ENCODE measurements around the gene WDTC1. TPM values are rescaled to one million over a fixed set of nuclear protein-coding genes. Genes with fewer than 3 reads are reported as not detected.

The WDTC1 gene
- total and polyA plus RNA-seq, 2 of the 8 experiments (the other 6 are each of a cell fraction or from before 2014, with no cell fraction given), result 7.5 to 18.7 TPM

DNA sequence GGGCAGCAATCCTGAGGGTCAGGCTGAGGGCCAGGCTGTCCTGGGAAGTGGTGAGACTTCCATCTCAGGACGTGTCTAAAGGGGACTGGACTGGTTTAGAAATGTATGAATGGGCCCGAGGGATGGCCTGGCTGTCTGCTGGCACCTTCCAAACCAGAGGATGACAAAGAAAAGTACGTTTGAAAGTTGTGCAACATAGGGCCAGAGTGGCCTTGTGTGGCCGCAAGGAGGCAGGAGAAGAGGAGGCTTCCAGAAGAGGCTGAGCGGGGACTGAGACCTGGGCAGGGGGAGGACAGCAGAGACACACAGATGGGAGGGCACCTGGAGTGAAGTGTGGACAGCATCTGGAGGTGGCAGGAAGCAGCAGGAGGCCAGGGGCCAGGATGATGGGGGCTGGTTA, 104.8 kb downstream of the WDTC1 start:
- FAIRE-seq (no peak), DNase-seq (ENCODE audit: low read depth in 1 of 2, low spot score in 2 of 2) (no peak)
- no peak overlapping the region for H3K4me2 ChIP-seq (ENCODE audit: insufficient read depth in 1 of 2, low read depth in 2 of 2, low read length in 2 of 2)
- peaks cover 0 to 2% (median 0%) of the 10 kb centered on the region in 4 experiments; a peak in 1 of 7 replicates for H3K27me3 ChIP-seq (replicated peaks in 1 of 4; ENCODE audit: control insufficient read depth in 3 of 4, extremely low read depth in 1 of 4, insufficient read depth in 3 of 4, low read length in 3 of 4)
- H3K4ac ChIP-seq (replicated peaks; ENCODE audit: insufficient read length, low read depth, low read length), result no peak overlapping the region
- no peak overlapping the region for H2BK120ac ChIP-seq (replicated peaks; ENCODE audit: low read depth, low read length)
- H3K9ac ChIP-seq (replicated peaks in 1 of 4; ENCODE audit: extremely low read depth in 1 of 4, low read depth in 3 of 4, low read length in 3 of 4), result no peak overlapping the region
- 75% methylated on average over 5 of the region's 5 CpGs; no CpG with 5 or more reads in 1 of the 2 experiments for WGBS, 2 experiments (ENCODE audit: extremely low coverage in 1 of 2, insufficient coverage in 1 of 2, insufficient read length in 1 of 2, insufficient replicate concordance in 2 of 2, low coverage in 1 of 2, low lambda C conversion rate in 2 of 2, missing lambda C conversion rate in 1 of 2)
- ChIA-PET POLR2A (ENCODE audit: partially characterized antibody) (interaction anchor here (0.6 to 4.8 kb wide), 6 partner anchors 11 to 48 kb away, joined by 3 to 50 read pairs (median 3); no protein-coding TSS in a partner anchor), CTCF (ENCODE audit: partially characterized antibody) (interaction anchor here (0.7 to 17.0 kb wide), 12 partner anchors 11 to 237 kb away, joined by 3 to 321 read pairs (median 4); no protein-coding TSS in a partner anchor)
- no peak overlapping the region for H4K91ac ChIP-seq (replicated peaks; ENCODE audit: insufficient read length, low read length)
- H3K9me3 ChIP-seq (ENCODE audit: insufficient read depth in 2 of 2, low read depth in 1 of 2, low read length in 1 of 2), result no peaks in the 10 kb centered on the region
- H3K4me1 ChIP-seq (replicated peaks in 1 of 4; ENCODE audit: control insufficient read depth in 3 of 4, insufficient read depth in 4 of 4, low read length in 3 of 4), result peaks cover 0 to 25% (median 20%) of the 10 kb centered on the region in 4 experiments; a peak in 6 of 7 replicates
- no peak overlapping the region for H2BK5ac ChIP-seq (ENCODE audit: low read depth, low read length)
- H2BK12ac ChIP-seq (ENCODE audit: low read depth, low read length), result no peak overlapping the region
- H3K36me3 ChIP-seq (ENCODE audit: control insufficient read depth in 2 of 4, insufficient read depth in 4 of 4, low read length in 3 of 4), result peaks cover 0 to 9% (median 2%) of the 10 kb centered on the region in 4 experiments; a peak in 5 of 8 replicates
- H3K56ac ChIP-seq (replicated peaks; ENCODE audit: insufficient read length, low read depth, low read length), result no peak overlapping the region
- no peak overlapping the region; the same call in 1 of the 2 replicates for H3K27ac ChIP-seq (ENCODE audit: low read depth, low read length)
- H2AK5ac ChIP-seq (ENCODE audit: low read depth, low read length), result no peak overlapping the region
- TF ChIP-seq CEBPB (IDR thresholded peaks at IDR 0.05; ENCODE audit: low read depth, low read length) (peak; percentile 60; the same call in 1 of the 2 replicates), KDM5A (IDR thresholded peaks at IDR 0.05; ENCODE audit: low read length) (no peak)
- H3K23ac ChIP-seq (ENCODE audit: insufficient read length), result no peak overlapping the region
- peak overlapping the region; percentile 7; the same call in 1 of the 2 replicates for H4K8ac ChIP-seq (ENCODE audit: extremely low read depth, insufficient read depth, low read length)
- H3K23me2 ChIP-seq (ENCODE audit: low read depth, low read length), result peaks cover 6% of the 10 kb centered on the region; the same call in 1 of the 2 replicates
- no peak overlapping the region for H2AFZ ChIP-seq (ENCODE audit: low read length)
- no peak overlapping the region for H4K5ac ChIP-seq (ENCODE audit: insufficient read length, low read depth, low read length)
- no peak overlapping the region for H3K18ac ChIP-seq (ENCODE audit: extremely low read depth, low read length)
- H2BK20ac ChIP-seq (ENCODE audit: low read length), result no peak overlapping the region
- no peaks in the 10 kb centered on the region for H3K79me1 ChIP-seq (ENCODE audit: low read depth, low read length)
- H3K79me2 ChIP-seq (ENCODE audit: control insufficient read depth in 1 of 2, insufficient read depth in 2 of 2, low read length in 2 of 2), result no peaks in the 10 kb centered on the region; a peak in 1 of 4 replicates
- H3K14ac ChIP-seq (ENCODE audit: insufficient read length), result no peak overlapping the region
- H4K20me1 ChIP-seq (replicated peaks in 1 of 2; ENCODE audit: control insufficient read depth in 1 of 2, insufficient read depth in 2 of 2, low read length in 2 of 2), result peaks cover 2 to 3% of the 10 kb centered on the region in 2 experiments
- H2BK15ac ChIP-seq (ENCODE audit: low read length), result no peak overlapping the region
- no peak overlapping the region for H3K4me3 ChIP-seq (ENCODE audit: extremely low read depth in 1 of 4, insufficient read depth in 2 of 4, low read depth in 3 of 4, low read length in 4 of 4)
